ENCODE results near the gene DENND1C. TPM values are rescaled to one million over a fixed set of nuclear protein-coding genes. Genes with fewer than 3 reads are reported as not detected.

Gene DENND1C
- total and polyA plus RNA-seq, 9 of the 15 experiments (the other 6 are each of a cell fraction or from before 2014, with no cell fraction given) = 0.03 to 1.2 (median 0.32) TPM; not detected in 1

- no peak for TF ChIP-seq FOXP1 (CRISPR knock-in tag; IDR thresholded peaks at IDR 0.05)
- TF ChIP-seq E2F6 (IDR thresholded peaks at IDR 0.05; ENCODE audit: borderline replicate concordance in 1 of 2, extremely low read depth in 1 of 2, insufficient read depth in 1 of 2, insufficient read length in 1 of 2, low read depth in 1 of 2, low read length in 1 of 2, poor library complexity in 1 of 2, severe bottlenecking in 1 of 2) = peak in 1 of 2 experiments; percentile 58
- peak in 1 of 3 experiments; percentile 60 for TF ChIP-seq YY1 (IDR thresholded peaks at IDR 0.05; ENCODE audit: borderline replicate concordance in 1 of 3, control insufficient read depth in 1 of 3, extremely low read depth in 1 of 3, insufficient read depth in 3 of 3, insufficient read length in 1 of 3, insufficient replicate concordance in 2 of 3, low read depth in 1 of 3, low read length in 2 of 3)
- TF ChIP-seq ZNF592 (IDR thresholded peaks at IDR 0.05) = peak; percentile 55
- TF ChIP-seq CCAR2 (IDR thresholded peaks at IDR 0.05; ENCODE audit: low read depth, low read length) = no peak
- TF ChIP-seq PRPF4 (IDR thresholded peaks at IDR 0.05; ENCODE audit: insufficient read depth, low read depth, low read length, poor library complexity, severe bottlenecking) = no peak
- TF ChIP-seq NBN (IDR thresholded peaks at IDR 0.05; ENCODE audit: low read depth) = no peak
Observed at GRCh38 chr19:6503407-6504201, 22.0 kb upstream of the DENND1C start (continued).

Measured in K562 (cell line).